ENCODE data around the gene DOCK2. TPM values are rescaled to one million over a fixed set of nuclear protein-coding genes. Genes with fewer than 3 reads are reported as not detected.

The DOCK2 gene
- total and polyA plus RNA-seq, 2 of the 8 experiments (the other 6 are each of a cell fraction or from before 2014, with no cell fraction given), result 3.9 to 5.7 TPM

DNA sequence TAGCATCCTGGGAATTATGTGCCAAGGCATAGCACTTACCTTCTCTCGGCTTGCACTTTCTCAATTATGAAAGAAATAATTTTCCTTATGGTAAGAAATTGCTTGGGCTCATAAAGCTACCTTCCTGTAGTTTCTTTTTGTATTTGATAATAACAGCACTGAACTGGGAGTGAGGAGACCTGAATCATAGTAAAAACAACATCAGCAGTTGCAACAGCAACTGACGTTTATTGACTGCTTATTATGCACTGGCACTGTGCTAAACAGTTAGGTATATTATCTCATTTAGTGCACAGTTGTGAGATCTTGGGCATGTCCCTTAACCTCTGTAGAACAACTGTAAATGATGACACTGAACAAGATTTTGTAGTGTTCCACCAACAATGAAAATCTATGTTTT lies 135.2 kb downstream of the DOCK2 start:
- H2BK20ac ChIP-seq (ENCODE audit: low read length), result no peak overlapping the region
- no peak overlapping the region for H2BK5ac ChIP-seq (ENCODE audit: low read depth, low read length)
- H3K4me1 ChIP-seq (replicated peaks in 1 of 4; ENCODE audit: control insufficient read depth in 3 of 4, insufficient read depth in 4 of 4, low read length in 3 of 4), result peaks cover 0 to 10% (median 7%) of the 10 kb centered on the region in 4 experiments; a peak in 5 of 7 replicates
- H3K4me3 ChIP-seq (ENCODE audit: extremely low read depth in 1 of 4, insufficient read depth in 2 of 4, low read depth in 3 of 4, low read length in 4 of 4), result no peak overlapping the region
- H3K9me3 ChIP-seq (ENCODE audit: insufficient read depth in 2 of 2, low read depth in 1 of 2, low read length in 1 of 2), result no peaks in the 10 kb centered on the region
- ChIA-PET CTCF (ENCODE audit: partially characterized antibody) (no interaction called here), POLR2A (ENCODE audit: partially characterized antibody) (no interaction called here)
- H3K27me3 ChIP-seq (replicated peaks in 1 of 4; ENCODE audit: control insufficient read depth in 3 of 4, extremely low read depth in 1 of 4, insufficient read depth in 3 of 4, low read length in 3 of 4), result no peaks in the 10 kb centered on the region
- no peak overlapping the region for H3K4ac ChIP-seq (replicated peaks; ENCODE audit: insufficient read length, low read depth, low read length)
- TF ChIP-seq RXRA (IDR thresholded peaks at IDR 0.05; ENCODE audit: insufficient read depth, low read depth, low read length) (no peak), NRF1 (IDR thresholded peaks at IDR 0.05; ENCODE audit: low read depth, low read length) (no peak)
- FAIRE-seq (no peak), DNase-seq (ENCODE audit: low read depth in 1 of 2, low spot score in 2 of 2) (no peak)
- no peak overlapping the region for H3K4me2 ChIP-seq (ENCODE audit: insufficient read depth in 1 of 2, low read depth in 2 of 2, low read length in 2 of 2)
- no peak overlapping the region for H2BK120ac ChIP-seq (replicated peaks; ENCODE audit: low read depth, low read length)
- H3K14ac ChIP-seq (ENCODE audit: insufficient read length), result no peak overlapping the region
- no peaks in the 10 kb centered on the region for H3K79me1 ChIP-seq (ENCODE audit: low read depth, low read length)
- no peak overlapping the region for H3K23ac ChIP-seq (ENCODE audit: insufficient read length)
- H2BK15ac ChIP-seq (ENCODE audit: low read length), result no peak overlapping the region
- H3K23me2 ChIP-seq (ENCODE audit: low read depth, low read length), result no peaks in the 10 kb centered on the region
- H2BK12ac ChIP-seq (ENCODE audit: low read depth, low read length), result no peak overlapping the region
- H4K5ac ChIP-seq (ENCODE audit: insufficient read length, low read depth, low read length), result no peak overlapping the region
- no peak overlapping the region for H3K9ac ChIP-seq (replicated peaks in 1 of 4; ENCODE audit: extremely low read depth in 1 of 4, low read depth in 3 of 4, low read length in 3 of 4)
- no peak overlapping the region for H3K18ac ChIP-seq (ENCODE audit: extremely low read depth, low read length)
- peaks cover 0 to 2% of the 10 kb centered on the region in 2 experiments for H4K20me1 ChIP-seq (replicated peaks in 1 of 2; ENCODE audit: control insufficient read depth in 1 of 2, insufficient read depth in 2 of 2, low read length in 2 of 2)
- H4K8ac ChIP-seq (ENCODE audit: extremely low read depth, insufficient read depth, low read length), result no peak overlapping the region
- H2AFZ ChIP-seq (ENCODE audit: low read length), result no peak overlapping the region
- no peak overlapping the region for H2AK5ac ChIP-seq (ENCODE audit: low read depth, low read length)
- no peaks in the 10 kb centered on the region for H3K36me3 ChIP-seq (ENCODE audit: control insufficient read depth in 2 of 4, insufficient read depth in 4 of 4, low read length in 3 of 4)
- H3K27ac ChIP-seq (ENCODE audit: low read depth, low read length), result no peak overlapping the region
- no peak overlapping the region for H3K56ac ChIP-seq (replicated peaks; ENCODE audit: insufficient read length, low read depth, low read length)
- no peaks in the 10 kb centered on the region for H3K79me2 ChIP-seq (ENCODE audit: control insufficient read depth in 1 of 2, insufficient read depth in 2 of 2, low read length in 2 of 2)
- no peak overlapping the region for H4K91ac ChIP-seq (replicated peaks; ENCODE audit: insufficient read length, low read length)
- WGBS, 2 experiments (ENCODE audit: extremely low coverage in 1 of 2, insufficient coverage in 1 of 2, insufficient read length in 1 of 2, insufficient replicate concordance in 2 of 2, low coverage in 1 of 2, low lambda C conversion rate in 2 of 2, missing lambda C conversion rate in 1 of 2), result 97% methylated on average over 2 of the region's 2 CpGs; no CpG with 5 or more reads in 1 of the 2 experiments
